HUDEP-2 (cell line): Measurements from ENCODE around the gene KRTAP9-8.
"Not testable (repeated sequence)": the region's sequence is repeated elsewhere in the genome, so short reads cannot be mapped to it uniquely, and the experiment has no call there.

Experiments used
- DNase-seq, 76 experiments: peaks; one replicate each; lab custom pipeline; 2025; ENCODE audit not compliant: unreplicated experiment in 76 of 76; lab: John Stamatoyannopoulos, UW

KRTAP9-8 gene

DNA sequence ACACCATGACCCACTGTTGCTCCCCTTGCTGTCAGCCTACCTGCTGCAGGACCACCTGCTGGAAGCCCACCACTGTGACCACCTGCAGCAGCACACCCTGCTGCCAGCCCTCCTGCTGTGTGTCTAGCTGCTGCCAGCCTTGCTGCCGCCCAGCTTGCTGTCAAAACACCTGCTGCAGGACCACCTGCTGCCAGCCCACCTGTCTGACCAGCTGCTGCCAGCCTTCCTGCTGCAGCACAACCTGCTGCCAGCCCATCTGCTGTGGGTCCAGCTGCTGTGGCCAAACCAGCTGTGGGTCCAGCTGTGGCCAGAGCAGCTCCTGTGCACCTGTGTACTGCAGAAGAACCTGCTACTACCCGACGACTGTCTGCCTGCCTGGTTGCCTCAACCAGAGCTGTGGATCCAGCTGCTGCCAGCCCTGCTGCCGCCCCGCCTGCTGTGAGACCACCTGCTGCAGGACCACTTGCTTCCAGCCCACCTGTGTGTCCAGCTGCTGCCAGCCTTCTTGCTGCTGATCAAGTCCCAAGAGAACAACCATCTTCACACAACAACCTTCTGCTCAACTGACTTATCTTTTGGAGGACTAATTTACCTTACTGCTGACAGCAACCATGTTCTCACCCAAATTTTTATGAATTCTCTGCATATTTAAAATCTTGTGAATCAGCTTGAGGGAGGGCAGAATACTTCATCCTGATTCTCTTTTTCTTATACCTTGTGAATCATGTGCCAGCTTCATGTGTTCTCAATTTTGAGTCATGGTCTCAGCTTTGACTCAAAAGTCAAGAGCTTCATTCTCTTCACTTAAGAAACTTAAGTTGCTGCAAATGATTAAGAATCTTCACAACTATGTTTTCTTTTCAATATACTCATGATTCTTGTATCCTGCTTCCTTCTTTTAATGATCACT lies 17.8 kb downstream of the KRTAP9-8 start, which contains the start of gene KRTAP9-9:
Gene KRTAP9-9, plus strand, starts transcription at position 4 of the 910 bp plus-strand sequence.
- DNase-seq = not testable (repeated sequence)

DNA sequence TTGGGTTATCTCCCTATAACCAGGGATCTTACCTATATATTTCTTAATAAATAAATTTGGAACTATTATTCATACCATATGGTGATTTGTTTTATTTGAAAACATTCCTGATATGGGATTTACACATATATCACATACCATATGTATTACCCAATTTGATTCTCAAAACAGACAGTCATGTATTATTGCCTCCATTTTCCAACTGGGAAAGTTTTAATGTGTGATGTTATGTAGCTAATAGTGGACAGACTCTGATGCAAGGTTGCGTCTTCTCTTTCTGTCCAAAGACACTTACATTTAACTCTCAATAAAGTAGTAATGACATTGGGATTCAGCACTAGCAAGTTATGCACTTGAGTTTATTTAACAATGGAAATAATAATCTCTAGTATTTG lies 18.5 kb downstream of the KRTAP9-8 start:
- DNase-seq = no peak

DNA sequence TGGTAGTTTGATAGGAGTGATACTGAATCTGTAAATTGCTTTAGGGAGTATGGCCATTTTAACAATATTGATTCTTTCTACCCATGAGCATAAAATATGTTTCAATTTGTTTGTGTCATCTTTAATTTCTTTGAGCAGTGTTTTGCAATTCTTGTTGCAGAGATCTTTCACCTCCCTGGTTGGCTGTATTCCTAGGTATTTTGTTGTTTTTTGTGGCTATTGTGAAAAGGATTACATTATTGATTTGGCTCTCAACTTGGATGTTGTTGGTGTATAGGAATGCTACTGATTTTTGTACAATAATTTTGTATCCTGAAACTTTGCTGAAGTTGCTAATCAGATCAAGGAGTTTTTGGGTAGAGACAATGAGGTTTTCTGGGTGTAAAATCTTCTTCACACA lies 20.6 kb downstream of the KRTAP9-8 start:
- no peak for DNase-seq

- no peak for DNase-seq
Observed at GRCh38 chr17:41263212-41263611, 25.4 kb downstream of the KRTAP9-8 start.

- DNase-seq = no peak
Observed at GRCh38 chr17:41264599-41264998, 26.8 kb downstream of the KRTAP9-8 start.

DNA sequence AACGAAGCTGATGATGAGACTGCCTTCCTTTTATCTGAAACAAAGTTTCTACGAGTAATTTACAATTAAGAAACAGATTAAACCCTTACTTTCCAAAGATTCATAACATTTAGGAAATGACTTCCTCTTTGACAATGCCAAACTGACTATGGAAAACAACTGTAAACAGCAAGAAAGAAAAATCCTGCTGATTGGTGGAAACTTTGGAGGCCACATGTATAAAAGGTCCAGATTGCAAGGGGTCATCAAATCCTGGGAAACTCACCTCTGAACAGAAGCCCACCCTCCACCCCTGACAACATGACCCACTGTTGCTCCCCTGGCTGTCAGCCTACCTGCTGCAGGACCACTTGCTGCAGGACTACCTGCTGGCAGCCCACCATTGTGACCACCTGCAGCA lies 27.3 kb downstream of the KRTAP9-8 start, which contains the start of gene KRTAP9-6:
Gene KRTAP9-6, plus strand, starts transcription at position 301 of the 400 bp plus-strand sequence. Its CDS starts 0 bp downstream, at position 301.
- DNase-seq = no peak

DNA sequence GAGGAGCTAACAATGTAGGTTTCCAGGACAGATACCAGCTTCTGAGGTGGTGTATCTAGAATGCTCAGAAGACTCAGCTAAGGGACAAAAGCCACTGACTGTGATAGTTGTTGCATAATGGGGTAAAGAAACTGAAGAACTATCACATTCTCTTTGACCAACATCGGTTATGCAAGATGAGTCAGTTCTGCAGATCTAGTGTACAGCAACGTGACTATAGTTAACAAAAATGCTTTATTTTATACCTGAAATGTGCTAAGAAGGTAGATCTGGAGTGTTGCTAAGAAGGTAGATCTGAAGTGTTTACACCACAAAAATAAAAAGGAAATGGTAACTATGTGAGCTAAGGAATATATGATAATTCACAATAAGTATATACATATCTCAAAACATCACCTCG lies 29.9 kb downstream of the KRTAP9-8 start:
- DNase-seq = no peak

DNA sequence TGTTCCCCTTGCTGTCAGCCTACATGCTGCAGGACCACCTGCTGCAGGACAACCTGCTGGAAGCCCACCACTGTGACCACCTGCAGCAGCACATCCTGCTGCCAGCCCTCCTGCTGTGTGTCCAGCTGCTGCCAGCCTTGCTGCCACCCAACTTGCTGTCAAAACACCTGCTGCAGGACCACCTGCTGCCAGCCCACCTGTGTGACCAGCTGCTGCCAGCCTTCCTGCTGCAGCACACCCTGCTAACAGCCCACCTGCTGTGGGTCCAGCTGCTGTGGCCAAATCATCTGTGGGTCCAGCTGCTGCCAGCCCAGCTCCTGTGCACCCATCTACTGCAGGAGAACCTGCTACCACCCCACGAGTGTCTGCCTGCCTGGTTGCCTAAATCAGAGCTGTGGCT lies 33.5 kb downstream of the KRTAP9-8 start:
- not testable (repeated sequence) for DNase-seq

- no peak for DNase-seq
Observed at GRCh38 chr17:41271858-41272257, 34.1 kb downstream of the KRTAP9-8 start.

DNA sequence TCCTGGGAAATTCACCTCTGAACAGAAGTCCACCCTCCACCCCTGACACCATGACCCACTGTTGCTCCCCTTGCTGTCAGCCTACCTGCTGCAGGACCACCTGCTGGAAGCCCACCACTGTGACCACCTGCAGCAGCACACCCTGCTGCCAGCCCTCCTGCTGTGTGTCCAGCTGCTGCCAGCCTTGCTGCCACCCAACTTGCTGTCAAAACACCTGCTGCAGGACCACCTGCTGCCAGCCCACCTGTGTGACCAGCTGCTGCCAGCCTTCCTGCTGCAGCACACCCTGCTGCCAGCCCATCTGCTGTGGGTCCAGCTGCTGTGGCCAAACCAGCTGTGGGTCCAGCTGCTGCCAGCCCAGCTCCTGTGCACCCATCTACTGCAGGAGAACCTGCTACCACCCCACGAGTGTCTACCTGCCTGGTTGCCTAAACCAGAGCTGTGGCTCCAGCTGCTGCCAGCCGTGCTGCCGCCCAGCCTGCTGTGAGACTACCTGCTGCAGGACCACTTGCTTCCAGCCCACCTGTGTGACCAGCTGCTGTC lies 37.9 kb downstream of the KRTAP9-8 start, which contains the start of gene KRTAP9-7:
Gene KRTAP9-7, plus strand, starts transcription at position 51 of the 543 bp plus-strand sequence. Its CDS starts 0 bp downstream, at position 51.
- not testable (repeated sequence) for DNase-seq

- DNase-seq = no peak
Observed at GRCh38 chr17:41278176-41278955, 40.6 kb downstream of the KRTAP9-8 start.

- no peak for DNase-seq
Observed at GRCh38 chr17:41284043-41284442, 46.2 kb downstream of the KRTAP9-8 start.

DNA sequence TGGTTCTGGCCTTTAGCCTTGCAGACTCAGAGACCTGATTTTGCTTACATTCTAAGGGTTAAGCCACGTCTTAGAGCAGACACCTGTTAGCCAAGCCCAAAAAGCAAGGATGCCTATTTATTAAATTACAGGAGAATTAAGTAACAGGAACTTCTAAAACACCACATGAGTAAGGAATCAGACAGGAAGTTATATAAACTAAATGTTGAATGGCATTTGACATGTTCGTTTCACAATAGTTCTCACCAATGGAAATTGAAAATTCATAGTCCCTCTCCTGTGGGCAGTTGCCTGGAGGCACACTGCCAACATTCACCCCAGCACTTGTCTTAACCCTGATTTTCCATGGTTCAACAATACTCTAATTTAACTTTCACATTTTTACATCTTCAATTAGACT lies 46.7 kb downstream of the KRTAP9-8 start:
- no peak for DNase-seq

DNA sequence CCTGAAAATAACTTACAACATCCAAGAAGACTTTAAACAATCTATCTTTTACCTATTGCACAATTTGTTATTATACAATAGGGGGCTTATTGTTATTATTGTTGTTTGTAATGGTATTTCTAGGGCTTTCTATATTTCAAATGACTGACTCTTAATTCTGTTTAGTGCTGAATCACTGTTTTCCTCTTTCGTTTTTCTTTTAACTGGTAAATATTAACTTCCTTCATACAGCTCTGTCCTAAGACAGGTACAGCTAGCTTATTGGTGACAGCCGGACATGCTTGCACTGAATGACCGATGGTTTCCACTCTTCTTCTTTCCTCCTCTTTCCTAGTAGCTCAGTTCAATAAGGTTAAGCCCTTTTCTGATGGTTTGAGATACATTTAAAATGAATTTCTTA lies 49.3 kb downstream of the KRTAP9-8 start:
- DNase-seq = no peak
